BE2C (cell line): ENCODE results near the gene CRB2.

Experiments used
- DNase-seq: peaks from one replicate; pipeline ENCODE4 v3.0.0-alpha.2; 2020
- H3K27me3 ChIP-seq: fragments of 250-450 bp; sonication (Bioruptor Pico); 2 replicates; pipeline ENCODE4 v1.5.1; 2020; ENCODE audit warnings: mild to moderate bottlenecking
- H3K36me3 ChIP-seq: fragments of 250-450 bp; sonication (Bioruptor Pico); 2 replicates; pipeline ENCODE4 v1.5.1; 2020; ENCODE audit warnings: mild to moderate bottlenecking
- H3K4me1 ChIP-seq: fragments of 250-450 bp; sonication (Bioruptor Pico); 2 replicates; pipeline ENCODE4 v1.5.1; 2020
- H3K4me3 ChIP-seq: 2 replicates; pipeline ENCODE4 v1.5.1; 2011; ENCODE audit warnings: low read depth, low read length
- H3K9me3 ChIP-seq: fragments of 250-450 bp; sonication (Bioruptor Pico); 2 replicates; pipeline ENCODE4 v1.5.1; 2020
- TF ChIP-seq, protein P1 (sequence below): IDR thresholded peaks from 2 replicates; pipeline ENCODE4 v1.5.1; 2012; ENCODE audit warnings: mild to moderate bottlenecking, low read depth, low read length

CRB2 gene

DNA sequence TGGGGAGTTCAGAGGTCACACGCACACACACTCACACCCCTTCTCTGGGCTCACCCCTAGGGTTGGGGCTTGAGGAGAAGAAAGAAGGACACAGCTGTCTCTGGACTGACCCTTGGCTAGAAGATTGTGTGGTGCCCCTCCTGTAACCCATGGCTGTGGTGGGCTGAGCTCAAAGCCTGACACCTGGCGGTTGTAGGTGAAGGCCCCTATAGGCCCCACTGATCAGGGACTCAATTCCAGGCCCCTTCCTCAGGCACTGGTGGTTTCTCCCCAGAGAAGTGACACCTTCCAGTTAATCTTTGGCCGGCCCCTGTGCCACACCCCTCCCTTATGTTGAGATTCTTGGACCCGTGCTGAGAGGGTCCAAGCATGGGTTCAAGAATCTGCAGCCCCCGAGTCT lies 35.2 kb upstream of the CRB2 start:
- no peak for DNase-seq
- Histone ChIP-seq H3K4me1 (no peaks in the 10 kb centered on the region), H3K36me3 (no peaks in the 10 kb centered on the region), H3K4me3 (no peak overlapping the region), H3K27me3 (no peaks in the 10 kb centered on the region), H3K9me3 (no peaks in the 10 kb centered on the region)
- TF ChIP-seq, protein P1, sequence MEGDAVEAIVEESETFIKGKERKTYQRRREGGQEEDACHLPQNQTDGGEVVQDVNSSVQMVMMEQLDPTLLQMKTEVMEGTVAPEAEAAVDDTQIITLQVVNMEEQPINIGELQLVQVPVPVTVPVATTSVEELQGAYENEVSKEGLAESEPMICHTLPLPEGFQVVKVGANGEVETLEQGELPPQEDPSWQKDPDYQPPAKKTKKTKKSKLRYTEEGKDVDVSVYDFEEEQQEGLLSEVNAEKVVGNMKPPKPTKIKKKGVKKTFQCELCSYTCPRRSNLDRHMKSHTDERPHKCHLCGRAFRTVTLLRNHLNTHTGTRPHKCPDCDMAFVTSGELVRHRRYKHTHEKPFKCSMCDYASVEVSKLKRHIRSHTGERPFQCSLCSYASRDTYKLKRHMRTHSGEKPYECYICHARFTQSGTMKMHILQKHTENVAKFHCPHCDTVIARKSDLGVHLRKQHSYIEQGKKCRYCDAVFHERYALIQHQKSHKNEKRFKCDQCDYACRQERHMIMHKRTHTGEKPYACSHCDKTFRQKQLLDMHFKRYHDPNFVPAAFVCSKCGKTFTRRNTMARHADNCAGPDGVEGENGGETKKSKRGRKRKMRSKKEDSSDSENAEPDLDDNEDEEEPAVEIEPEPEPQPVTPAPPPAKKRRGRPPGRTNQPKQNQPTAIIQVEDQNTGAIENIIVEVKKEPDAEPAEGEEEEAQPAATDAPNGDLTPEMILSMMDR: no peak

DNA sequence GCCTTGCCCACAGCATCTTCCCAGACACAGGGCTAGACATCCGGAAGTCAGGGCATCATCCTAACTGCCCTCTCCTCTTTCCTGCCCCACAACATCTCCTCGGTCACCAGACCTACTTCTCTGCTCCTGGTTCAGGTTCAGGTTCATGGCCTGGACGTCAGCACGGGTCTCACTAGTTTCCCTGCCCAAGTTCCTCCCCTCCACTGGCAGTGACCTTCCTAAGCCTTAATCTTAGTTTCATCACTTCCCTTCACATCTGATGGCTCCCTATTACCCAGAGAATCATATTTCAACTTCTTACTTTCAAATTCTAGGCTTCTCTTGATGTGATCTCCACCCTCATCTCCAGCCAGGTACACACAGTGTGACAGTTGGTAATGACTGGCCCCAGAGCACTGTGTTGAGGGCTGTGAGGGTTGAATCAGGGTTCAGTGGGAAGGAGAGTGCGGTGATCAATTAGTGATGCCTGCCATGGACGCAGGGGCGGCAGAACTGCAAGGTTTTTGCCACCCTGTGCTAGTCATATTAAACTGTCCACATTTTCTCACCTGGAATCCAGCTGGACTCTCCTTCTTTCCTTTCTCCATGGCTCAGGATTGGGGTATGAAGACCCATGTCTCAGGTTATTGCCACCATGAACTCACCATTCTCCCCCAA lies 34.3 kb upstream of the CRB2 start:
- H3K27me3 ChIP-seq: no peaks in the 10 kb centered on the region
- H3K9me3 ChIP-seq: no peaks in the 10 kb centered on the region
- H3K36me3 ChIP-seq: no peaks in the 10 kb centered on the region
- TF ChIP-seq, protein P1: no peak
- no peak for DNase-seq
- no peak overlapping the region for H3K4me3 ChIP-seq
- H3K4me1 ChIP-seq: no peaks in the 10 kb centered on the region

DNA sequence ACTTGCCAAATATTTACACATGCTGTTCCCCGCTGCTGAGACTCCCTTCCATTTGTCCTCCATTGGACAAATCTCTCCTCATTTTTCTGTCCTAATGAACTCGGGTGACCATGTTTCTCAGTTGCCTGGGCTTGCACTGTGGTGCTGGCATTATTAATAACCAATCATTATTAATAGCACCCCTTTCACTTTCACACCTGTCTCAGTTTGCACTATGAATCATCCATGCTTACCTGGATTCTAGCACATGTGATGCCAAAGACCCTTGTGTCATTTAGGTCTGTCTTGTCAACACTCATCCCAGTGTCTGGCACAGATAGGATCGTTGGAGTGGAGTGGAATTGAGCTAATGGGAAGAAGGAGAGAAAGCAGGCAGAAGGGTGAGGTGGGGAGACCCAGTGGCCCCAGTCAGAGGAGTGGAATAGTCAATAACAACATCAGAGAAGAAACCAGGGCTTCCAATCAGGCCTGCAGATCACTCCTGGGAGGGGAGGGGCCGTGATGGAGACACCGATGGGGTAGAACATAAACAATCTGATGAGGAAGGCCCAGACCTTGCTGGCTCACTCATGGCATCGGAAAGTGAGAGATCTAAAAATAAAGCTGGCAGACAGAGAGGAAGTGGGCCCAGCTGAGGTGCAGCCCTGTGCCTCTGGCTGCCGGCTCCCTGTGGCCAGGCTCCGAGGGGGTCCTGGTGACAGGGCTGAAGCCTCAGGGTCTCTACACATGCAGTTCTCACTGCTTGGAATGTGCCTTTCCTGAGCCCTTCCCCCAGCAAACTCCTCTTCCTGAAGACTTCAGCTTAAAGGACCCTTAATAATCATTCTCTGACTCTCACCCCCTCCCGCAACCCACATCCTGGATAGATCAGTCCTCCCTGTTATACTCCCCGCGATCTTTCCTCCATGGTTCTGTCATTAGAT lies 33.5 kb upstream of the CRB2 start:
- TF ChIP-seq, protein P1: no peak
- no peak for DNase-seq
- H3K9me3 ChIP-seq: no peaks in the 10 kb centered on the region
- H3K4me3 ChIP-seq: no peak overlapping the region
- no peaks in the 10 kb centered on the region for H3K27me3 ChIP-seq
- H3K36me3 ChIP-seq: no peaks in the 10 kb centered on the region
- H3K4me1 ChIP-seq: no peaks in the 10 kb centered on the region

DNA sequence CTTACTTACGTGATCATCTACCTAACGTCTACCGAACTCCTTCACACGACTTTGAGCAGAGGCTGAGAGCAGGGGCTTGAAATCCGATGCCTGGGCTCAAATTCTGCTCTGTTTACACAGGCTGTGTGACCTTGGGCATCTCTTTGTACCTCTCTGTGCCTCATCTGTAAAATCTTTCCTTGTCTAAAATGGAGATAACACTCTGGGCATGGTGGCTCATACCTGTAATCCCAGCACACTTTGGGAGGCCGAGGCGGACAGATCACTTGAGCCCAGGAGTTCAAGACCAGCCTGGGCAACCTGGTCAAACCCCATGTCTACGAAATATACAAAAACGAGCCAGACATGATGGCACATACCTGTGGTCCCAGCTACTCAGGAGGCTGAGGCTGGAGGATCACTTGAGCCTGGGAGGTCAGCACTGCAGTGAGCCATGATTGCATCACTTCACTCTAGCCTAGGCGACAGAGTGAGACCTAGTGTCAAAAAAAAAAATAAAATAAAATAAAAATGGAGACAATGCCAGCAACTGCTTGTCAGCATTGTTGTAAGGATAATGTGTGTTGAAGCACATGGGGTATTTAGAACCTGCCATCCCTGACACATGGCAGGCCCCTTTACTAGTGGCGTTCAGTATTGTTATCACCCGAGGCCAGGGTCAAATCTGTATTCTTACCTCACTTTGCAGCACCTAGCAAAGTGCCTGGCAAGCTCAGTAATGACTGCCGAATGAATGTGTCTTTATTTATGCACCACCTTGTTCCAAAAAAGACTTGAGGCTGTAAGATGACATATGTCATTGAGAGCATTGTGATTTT lies 32.6 kb upstream of the CRB2 start:
- no peaks in the 10 kb centered on the region for H3K36me3 ChIP-seq
- no peaks in the 10 kb centered on the region for H3K9me3 ChIP-seq
- TF ChIP-seq, protein P1: no peak
- no peaks in the 10 kb centered on the region for H3K27me3 ChIP-seq
- no peak for DNase-seq
- no peaks in the 10 kb centered on the region for H3K4me1 ChIP-seq
- no peak overlapping the region for H3K4me3 ChIP-seq

DNA sequence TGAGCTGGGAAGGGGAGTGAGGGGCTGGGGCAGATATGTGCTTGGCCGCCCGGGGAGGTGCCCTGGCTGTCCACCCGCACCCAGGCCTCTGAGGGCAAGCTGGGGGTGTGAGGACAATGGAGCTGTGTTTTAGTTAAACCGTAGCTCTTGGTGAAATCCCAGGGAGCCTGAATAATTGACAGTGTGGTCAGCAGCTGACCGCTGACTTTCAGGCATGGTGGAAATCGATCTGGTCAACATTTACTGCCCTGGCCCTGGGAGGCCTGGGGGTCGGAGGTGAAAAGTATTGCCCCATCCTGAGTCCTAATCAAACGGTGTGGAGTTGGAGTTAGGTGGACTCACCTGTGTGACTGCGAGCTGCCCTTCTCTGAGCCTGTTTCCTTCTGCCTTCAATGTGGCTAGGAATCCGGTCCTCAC lies 31.2 kb upstream of the CRB2 start:
- Histone ChIP-seq H3K4me1 (no peaks in the 10 kb centered on the region), H3K36me3 (no peaks in the 10 kb centered on the region), H3K9me3 (no peaks in the 10 kb centered on the region), H3K27me3 (no peaks in the 10 kb centered on the region), H3K4me3 (no peak overlapping the region)
- TF ChIP-seq, protein P1: no peak
- no peak for DNase-seq
